ENCODE measurements around the gene SPTSSB. TPM values are rescaled to one million over a fixed set of nuclear protein-coding genes. Genes with fewer than 3 reads are reported as not detected.

Gene SPTSSB
- total RNA-seq, 5 donors from 2014 or later (not counting 1 experiment from before 2014, with no cell fraction given), result 0.12 to 2.3 (median 0.56) TPM

DNA sequence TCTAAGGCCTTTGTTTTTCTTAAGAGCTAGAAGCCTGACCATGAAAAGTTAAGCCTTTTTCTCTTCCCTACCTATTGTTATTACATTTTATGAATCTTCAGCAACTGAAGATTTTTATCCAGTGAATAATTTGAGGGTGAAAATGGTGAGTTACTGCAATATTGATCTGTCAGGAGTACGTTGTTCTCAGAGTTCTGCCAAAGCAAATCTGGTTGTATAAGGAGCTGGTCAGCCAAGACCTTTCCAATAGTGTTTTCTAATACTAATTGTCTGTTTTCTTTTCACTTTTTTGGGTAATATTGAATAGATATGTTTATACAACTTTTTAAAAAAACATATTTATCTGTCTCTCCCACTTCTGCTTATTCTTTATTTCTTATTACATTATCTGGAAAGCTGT, 15.0 kb downstream of the SPTSSB start:
- Mint-ChIP-seq H3K4me1 (peaks cover 0 to 3% (median 0%) of the 10 kb centered on the region in 3 donors), H3K36me3 (no peaks in the 10 kb centered on the region), H3K27ac (no peak overlapping the region), H3K4me3 (no peak overlapping the region), H3K9me3 (no peaks in the 10 kb centered on the region), H3K27me3 (peaks cover 3 to 6% of the 10 kb centered on the region in 2 donors)
- POLR2A ChIA-PET, result interaction anchor here in 1 of 2 donors (0.7 kb wide), 1 partner anchor 17 kb away, joined by 3 read pairs; no protein-coding TSS in a partner anchor
- CTCF ChIA-PET, result interaction anchor here in 1 of 2 donors (0.7 kb wide), 1 partner anchor 85 kb away, joined by 3 read pairs; no protein-coding TSS in a partner anchor
- WGBS (ENCODE audit: insufficient coverage), result no CpG with 5 or more reads among the region's 1 CpG
- Histone ChIP-seq H3K4me3 (ENCODE audit: control insufficient read depth in 1 of 2, extremely low read depth in 1 of 2, low read length in 1 of 2) (no peak overlapping the region), H3K9me3 (no peaks in the 10 kb centered on the region), H3K27me3 (replicated peaks in 1 of 2; ENCODE audit: control insufficient read depth in 2 of 2, extremely low read depth in 1 of 2, insufficient read depth in 2 of 2, low read length in 1 of 2) (peaks cover 0 to 2% of the 10 kb centered on the region in 2 experiments), H3K36me3 (ENCODE audit: control insufficient read depth in 2 of 2, extremely low read depth in 1 of 2, insufficient read depth in 1 of 2, low read length in 1 of 2) (no peaks in the 10 kb centered on the region), H3K27ac (ENCODE audit: low read length) (no peak overlapping the region), H3K4me1 (ENCODE audit: control insufficient read depth in 1 of 2, extremely low read depth in 1 of 2, insufficient read depth in 2 of 2, low read length in 2 of 2) (no peaks in the 10 kb centered on the region)
- ATAC-seq (replicated peaks in 1 of 4) (no peak), DNase-seq (no peak)

GRCh38 chr3:161355508-161355907, 15.8 kb downstream of the SPTSSB start:
- no peaks in the 10 kb centered on the region for H3K36me3 ChIP-seq (ENCODE audit: control insufficient read depth in 2 of 2, extremely low read depth in 1 of 2, insufficient read depth in 1 of 2, low read length in 1 of 2)
- no peak overlapping the region for H3K4me3 ChIP-seq (ENCODE audit: control insufficient read depth in 1 of 2, extremely low read depth in 1 of 2, low read length in 1 of 2)
- no peaks in the 10 kb centered on the region for H3K9me3 ChIP-seq
- DNase-seq, result no peak
- peaks cover under 1 to 4% (median 3%) of the 10 kb centered on the region in 3 donors for H3K4me1 Mint-ChIP-seq
- H3K27ac Mint-ChIP-seq, result no peak overlapping the region
- ChIA-PET POLR2A (interaction anchor here in 1 of 2 donors (0.7 kb wide), 1 partner anchor 17 kb away, joined by 3 read pairs; no protein-coding TSS in a partner anchor), CTCF (interaction anchor here in 1 of 2 donors (0.6 to 0.7 kb wide), 2 partner anchors 50 to 84 kb away, joined by 3 to 5 read pairs; no protein-coding TSS in a partner anchor)
- H3K36me3 Mint-ChIP-seq, result no peaks in the 10 kb centered on the region
- H3K9me3 Mint-ChIP-seq, result no peaks in the 10 kb centered on the region
- no CpG with 5 or more reads among the region's 1 CpG for WGBS (ENCODE audit: insufficient coverage)
- peaks cover 0 to 2% of the 10 kb centered on the region in 2 experiments for H3K27me3 ChIP-seq (replicated peaks in 1 of 2; ENCODE audit: control insufficient read depth in 2 of 2, extremely low read depth in 1 of 2, insufficient read depth in 2 of 2, low read length in 1 of 2)
- H3K4me3 Mint-ChIP-seq, result no peak overlapping the region
- no peaks in the 10 kb centered on the region for H3K4me1 ChIP-seq (ENCODE audit: control insufficient read depth in 1 of 2, extremely low read depth in 1 of 2, insufficient read depth in 2 of 2, low read length in 2 of 2)
- H3K27me3 Mint-ChIP-seq, result peaks cover 3% of the 10 kb centered on the region in 2 donors
- no peak for ATAC-seq (replicated peaks in 1 of 4)
- H3K27ac ChIP-seq (ENCODE audit: low read length), result no peak overlapping the region

GRCh38 chr3:161354554-161354953, 16.8 kb downstream of the SPTSSB start:
- Histone ChIP-seq H3K4me1 (ENCODE audit: control insufficient read depth in 1 of 2, extremely low read depth in 1 of 2, insufficient read depth in 2 of 2, low read length in 2 of 2) (peaks cover 0 to 2% of the 10 kb centered on the region in 2 experiments), H3K4me3 (ENCODE audit: control insufficient read depth in 1 of 2, extremely low read depth in 1 of 2, low read length in 1 of 2) (no peak overlapping the region), H3K27ac (ENCODE audit: low read length) (no peak overlapping the region), H3K27me3 (replicated peaks in 1 of 2; ENCODE audit: control insufficient read depth in 2 of 2, extremely low read depth in 1 of 2, insufficient read depth in 2 of 2, low read length in 1 of 2) (peaks cover 0 to under 1% of the 10 kb centered on the region in 2 experiments), H3K36me3 (ENCODE audit: control insufficient read depth in 2 of 2, extremely low read depth in 1 of 2, insufficient read depth in 1 of 2, low read length in 1 of 2) (no peaks in the 10 kb centered on the region), H3K9me3 (no peaks in the 10 kb centered on the region)
- H3K4me1 Mint-ChIP-seq, result peaks cover 10 to 12% (median 12%) of the 10 kb centered on the region in 3 donors
- H3K4me3 Mint-ChIP-seq, result no peak overlapping the region
- ATAC-seq (replicated peaks in 1 of 4), result no peak
- H3K9me3 Mint-ChIP-seq, result no peaks in the 10 kb centered on the region
- ChIA-PET CTCF (interaction anchor here in 1 of 2 donors (1.0 kb wide), 1 partner anchor 47 kb away, joined by 3 read pairs; no protein-coding TSS in a partner anchor), POLR2A (no interaction called here)
- no peak overlapping the region for H3K27ac Mint-ChIP-seq
- H3K36me3 Mint-ChIP-seq, result no peaks in the 10 kb centered on the region
- no peak for DNase-seq
- H3K27me3 Mint-ChIP-seq, result peaks cover 3% of the 10 kb centered on the region in 2 donors
- WGBS (ENCODE audit: insufficient coverage), result no CpG with 5 or more reads among the region's 2 CpGs

DNA sequence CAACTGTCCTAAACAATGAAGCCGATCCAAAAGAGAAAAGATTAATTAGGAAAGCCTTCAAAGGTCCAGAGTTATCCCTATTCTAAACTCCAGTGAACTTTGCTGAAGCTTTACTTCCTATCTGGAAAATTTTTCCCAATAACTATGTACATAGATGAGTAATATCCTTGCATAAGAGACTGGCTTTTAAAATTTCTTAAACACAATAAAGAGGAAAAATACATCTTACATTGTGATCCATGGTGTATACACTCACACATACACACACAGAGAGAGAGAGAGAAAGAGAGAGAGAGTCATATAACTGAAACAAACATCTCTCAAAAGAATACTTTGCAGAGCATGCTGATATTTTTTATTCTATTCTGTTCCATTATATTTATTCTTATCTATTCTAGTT, 20.0 kb downstream of the SPTSSB start:
- Histone ChIP-seq H3K27ac (ENCODE audit: low read length) (no peak overlapping the region), H3K4me1 (ENCODE audit: control insufficient read depth in 1 of 2, extremely low read depth in 1 of 2, insufficient read depth in 2 of 2, low read length in 2 of 2) (peaks cover 0 to 2% of the 10 kb centered on the region in 2 experiments), H3K27me3 (replicated peaks in 1 of 2; ENCODE audit: control insufficient read depth in 2 of 2, extremely low read depth in 1 of 2, insufficient read depth in 2 of 2, low read length in 1 of 2) (no peaks in the 10 kb centered on the region), H3K4me3 (ENCODE audit: control insufficient read depth in 1 of 2, extremely low read depth in 1 of 2, low read length in 1 of 2) (no peak overlapping the region), H3K36me3 (ENCODE audit: control insufficient read depth in 2 of 2, extremely low read depth in 1 of 2, insufficient read depth in 1 of 2, low read length in 1 of 2) (no peaks in the 10 kb centered on the region), H3K9me3 (no peaks in the 10 kb centered on the region)
- Mint-ChIP-seq H3K36me3 (no peaks in the 10 kb centered on the region), H3K27ac (no peak overlapping the region), H3K4me3 (no peak overlapping the region), H3K4me1 (peaks cover 19 to 25% (median 23%) of the 10 kb centered on the region in 3 donors), H3K27me3 (peaks cover 0 to 3% of the 10 kb centered on the region in 2 donors), H3K9me3 (no peaks in the 10 kb centered on the region)
- POLR2A ChIA-PET, result no interaction called here
- CTCF ChIA-PET, result interaction anchor here in 1 of 2 donors (1.4 kb wide), 1 partner anchor 76 kb away, joined by 5 read pairs; no protein-coding TSS in a partner anchor
- DNase-seq (no peak), ATAC-seq (replicated peaks in 1 of 4) (no peak)
- no CpG with 5 or more reads among the region's 1 CpG for WGBS (ENCODE audit: insufficient coverage)

DNA sequence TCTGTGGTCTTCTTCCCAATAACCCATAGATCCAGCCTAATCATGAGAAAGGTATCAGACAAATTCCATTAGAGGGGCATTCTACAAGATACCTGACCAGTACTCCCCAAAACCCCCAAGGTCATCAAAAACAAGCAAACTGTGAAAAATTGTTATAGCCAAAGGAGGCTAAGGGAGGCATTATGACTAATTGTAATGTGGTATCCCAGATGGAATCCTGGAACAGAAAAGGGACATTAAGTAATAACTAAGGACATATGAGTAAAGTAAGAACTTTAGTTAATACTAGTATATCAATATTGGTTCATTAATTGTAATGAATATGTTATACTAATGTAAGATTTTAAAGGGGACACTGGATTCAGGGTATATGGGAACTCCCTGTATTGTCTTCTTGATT, 20.4 kb downstream of the SPTSSB start:
- no peak overlapping the region for H3K27ac Mint-ChIP-seq
- H3K27me3 Mint-ChIP-seq, result peaks cover 0 to 3% of the 10 kb centered on the region in 2 donors
- CTCF ChIA-PET, result interaction anchor here in 1 of 2 donors (0.7 kb wide), 1 partner anchor 44 kb away, joined by 3 read pairs; no protein-coding TSS in a partner anchor
- ATAC-seq (replicated peaks in 1 of 4) (no peak), DNase-seq (no peak)
- Histone ChIP-seq H3K4me3 (ENCODE audit: control insufficient read depth in 1 of 2, extremely low read depth in 1 of 2, low read length in 1 of 2) (no peak overlapping the region), H3K9me3 (no peaks in the 10 kb centered on the region), H3K27ac (ENCODE audit: low read length) (no peak overlapping the region), H3K4me1 (ENCODE audit: control insufficient read depth in 1 of 2, extremely low read depth in 1 of 2, insufficient read depth in 2 of 2, low read length in 2 of 2) (peaks cover 0 to 2% of the 10 kb centered on the region in 2 experiments), H3K27me3 (replicated peaks in 1 of 2; ENCODE audit: control insufficient read depth in 2 of 2, extremely low read depth in 1 of 2, insufficient read depth in 2 of 2, low read length in 1 of 2) (no peaks in the 10 kb centered on the region), H3K36me3 (ENCODE audit: control insufficient read depth in 2 of 2, extremely low read depth in 1 of 2, insufficient read depth in 1 of 2, low read length in 1 of 2) (no peaks in the 10 kb centered on the region)
- H3K4me1 Mint-ChIP-seq, result peaks cover 19 to 25% (median 23%) of the 10 kb centered on the region in 3 donors
- no peaks in the 10 kb centered on the region for H3K36me3 Mint-ChIP-seq
- no peaks in the 10 kb centered on the region for H3K9me3 Mint-ChIP-seq
- POLR2A ChIA-PET, result no interaction called here
- no peak overlapping the region for H3K4me3 Mint-ChIP-seq

DNA sequence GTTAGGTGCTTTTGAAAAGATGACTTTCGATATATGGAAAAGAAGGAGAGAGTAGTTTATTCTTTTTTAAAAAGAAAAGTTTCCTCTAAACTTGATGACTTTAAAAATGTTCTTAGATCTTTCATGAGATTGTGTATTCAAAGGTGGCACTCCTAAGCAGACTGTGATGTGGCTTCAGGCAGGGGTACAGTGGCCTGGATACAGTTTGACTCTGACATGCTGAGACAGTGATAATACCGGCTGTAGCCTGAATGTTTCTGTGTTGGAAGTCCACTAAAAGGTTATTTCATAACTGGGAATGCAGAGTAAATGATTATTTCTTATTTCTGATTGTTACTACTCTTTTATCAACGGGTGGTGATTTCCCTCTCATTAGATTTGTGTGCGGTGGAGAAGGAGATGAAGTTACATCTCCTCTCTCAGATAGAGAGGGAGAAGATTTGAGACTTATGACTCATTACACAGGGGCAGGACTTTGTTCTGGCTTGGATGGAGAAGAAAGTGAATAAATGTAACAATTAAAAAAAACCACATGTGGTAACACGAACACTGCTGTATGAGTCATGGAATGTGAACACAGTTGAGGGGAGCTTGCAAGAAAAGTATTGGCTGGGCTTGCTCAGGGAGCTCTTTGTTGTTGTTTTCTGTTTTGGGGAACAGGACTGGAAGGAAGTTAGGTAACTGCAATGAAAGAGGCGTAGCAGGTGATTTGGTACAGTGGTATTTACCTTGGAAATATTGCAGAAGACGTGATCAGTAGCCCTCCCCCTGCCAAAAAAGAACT, 21.6 kb downstream of the SPTSSB start:
- H3K27ac ChIP-seq (ENCODE audit: low read length), result peak overlapping the region; percentile 38
- peak overlapping the region in 2 of 3 donors; percentile 1 to 35 for H3K4me3 Mint-ChIP-seq
- H3K27me3 Mint-ChIP-seq, result no peaks in the 10 kb centered on the region
- H3K4me1 ChIP-seq (ENCODE audit: control insufficient read depth in 1 of 2, extremely low read depth in 1 of 2, insufficient read depth in 2 of 2, low read length in 2 of 2), result peaks cover 0 to 2% of the 10 kb centered on the region in 2 experiments
- CTCF ChIA-PET, result interaction anchor here (0.8 to 1.0 kb wide), 2 partner anchors 43 to 44 kb away, joined by 3 read pairs; no protein-coding TSS in a partner anchor
- POLR2A ChIA-PET, result no interaction called here
- no peaks in the 10 kb centered on the region for H3K9me3 Mint-ChIP-seq
- H3K27me3 ChIP-seq (replicated peaks in 1 of 2; ENCODE audit: control insufficient read depth in 2 of 2, extremely low read depth in 1 of 2, insufficient read depth in 2 of 2, low read length in 1 of 2), result no peaks in the 10 kb centered on the region
- DNase-seq (peak in 18 of 35 experiments; percentile 2 to 58 (median 18)), ATAC-seq (replicated peaks in 1 of 4) (peak; percentile 89 to 97 (median 94))
- peak overlapping the region; percentile 33 to 71 for H3K27ac Mint-ChIP-seq
- H3K4me1 Mint-ChIP-seq, result peaks cover 19 to 25% (median 23%) of the 10 kb centered on the region in 3 donors
- no peaks in the 10 kb centered on the region for H3K36me3 ChIP-seq (ENCODE audit: control insufficient read depth in 2 of 2, extremely low read depth in 1 of 2, insufficient read depth in 1 of 2, low read length in 1 of 2)
- H3K4me3 ChIP-seq (ENCODE audit: control insufficient read depth in 1 of 2, extremely low read depth in 1 of 2, low read length in 1 of 2), result no peak overlapping the region
- no CpG with 5 or more reads among the region's 7 CpGs for WGBS (ENCODE audit: insufficient coverage)
- no peaks in the 10 kb centered on the region for H3K9me3 ChIP-seq
- no peaks in the 10 kb centered on the region for H3K36me3 Mint-ChIP-seq
